NCI-H748 treated with DMSO at 0.1 percent for 48 hours (cell line): ENCODE measurements around the gene THRB.

Experiments
- DNase-seq: peaks from one replicate; lab custom pipeline; 2025; lab: John Stamatoyannopoulos, UW

Gene THRB

DNA sequence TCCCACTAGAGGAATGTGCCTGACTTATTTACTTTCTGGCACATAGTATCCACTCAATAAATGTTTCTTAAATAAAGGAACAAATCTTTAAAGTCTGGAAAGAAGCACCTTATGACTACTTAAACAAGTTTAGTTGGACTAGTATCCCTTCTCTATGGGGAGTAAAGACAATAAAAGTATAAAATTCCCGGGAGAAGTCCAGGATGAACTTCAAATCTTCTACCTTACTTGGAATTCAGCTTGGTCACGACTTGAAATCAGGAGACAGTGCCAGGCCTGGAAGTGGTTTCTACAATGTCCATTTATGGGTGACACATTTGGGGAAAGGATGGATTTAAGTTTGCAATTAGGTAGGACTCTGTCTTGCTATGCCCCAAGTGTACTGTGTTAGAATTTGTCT is 353.1 kb downstream of the THRB start:
- no peak for DNase-seq

DNA sequence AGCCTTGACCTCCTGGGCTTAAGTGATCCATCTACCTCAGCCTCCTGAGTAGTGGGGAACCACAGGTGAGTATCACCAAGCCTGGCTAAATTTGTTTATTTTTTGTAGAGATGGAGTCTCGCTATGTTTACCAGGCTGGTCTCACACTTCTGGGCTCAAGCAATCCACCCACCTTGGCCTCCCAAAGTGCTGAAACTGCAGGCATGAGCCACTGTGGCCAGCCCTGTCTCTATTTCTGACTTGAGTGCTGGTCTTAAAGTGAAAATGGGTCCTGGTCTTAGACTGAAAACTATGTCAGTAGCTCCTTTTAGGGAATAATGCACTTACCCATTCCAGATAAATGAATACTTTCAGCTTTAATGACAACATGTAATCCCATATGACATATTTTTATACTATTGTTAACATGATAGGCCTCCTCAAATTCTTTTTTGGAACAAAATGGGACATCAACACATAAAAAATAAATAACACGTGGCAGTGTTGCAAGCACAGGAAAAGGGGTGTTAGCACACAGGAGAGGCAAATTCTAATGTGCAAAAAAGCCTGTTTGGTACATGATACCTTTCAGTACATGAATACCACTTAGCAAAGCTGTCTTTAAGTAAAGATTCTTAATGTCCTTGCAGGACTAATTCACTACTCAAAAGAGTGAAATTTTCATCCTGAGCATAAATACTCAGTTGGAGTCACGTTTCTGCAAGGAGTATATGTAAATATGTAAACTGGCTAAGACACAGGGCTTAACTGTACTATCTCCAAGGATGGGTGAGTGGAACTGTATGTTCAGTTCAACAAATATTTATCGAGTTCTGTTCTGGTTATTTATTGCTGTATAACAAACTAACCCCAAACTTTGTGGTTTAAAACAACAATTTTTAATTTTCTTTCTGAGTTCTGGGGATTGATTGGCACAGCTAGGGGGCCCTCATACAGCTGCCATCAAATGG is 354.9 kb downstream of the THRB start:
- no peak for DNase-seq

DNA sequence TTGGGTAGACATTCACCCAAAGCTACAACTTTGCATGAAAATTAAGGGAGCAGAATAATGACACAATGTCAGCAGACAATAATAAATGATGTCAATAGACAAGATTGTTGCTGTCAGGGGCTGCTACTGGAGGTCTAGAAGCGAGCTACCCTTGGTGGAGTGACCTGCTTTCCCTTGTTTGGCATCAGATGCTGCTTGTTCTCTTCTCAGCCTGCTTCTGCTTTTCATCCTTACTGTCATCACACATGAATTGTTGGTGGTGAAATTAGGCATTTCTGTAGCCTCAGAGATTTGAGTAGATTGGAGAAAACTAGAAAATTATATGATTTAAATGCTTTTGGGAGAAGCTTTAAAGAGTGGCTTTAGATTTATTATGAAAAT is 355.8 kb downstream of the THRB start:
- DNase-seq: no peak

DNA sequence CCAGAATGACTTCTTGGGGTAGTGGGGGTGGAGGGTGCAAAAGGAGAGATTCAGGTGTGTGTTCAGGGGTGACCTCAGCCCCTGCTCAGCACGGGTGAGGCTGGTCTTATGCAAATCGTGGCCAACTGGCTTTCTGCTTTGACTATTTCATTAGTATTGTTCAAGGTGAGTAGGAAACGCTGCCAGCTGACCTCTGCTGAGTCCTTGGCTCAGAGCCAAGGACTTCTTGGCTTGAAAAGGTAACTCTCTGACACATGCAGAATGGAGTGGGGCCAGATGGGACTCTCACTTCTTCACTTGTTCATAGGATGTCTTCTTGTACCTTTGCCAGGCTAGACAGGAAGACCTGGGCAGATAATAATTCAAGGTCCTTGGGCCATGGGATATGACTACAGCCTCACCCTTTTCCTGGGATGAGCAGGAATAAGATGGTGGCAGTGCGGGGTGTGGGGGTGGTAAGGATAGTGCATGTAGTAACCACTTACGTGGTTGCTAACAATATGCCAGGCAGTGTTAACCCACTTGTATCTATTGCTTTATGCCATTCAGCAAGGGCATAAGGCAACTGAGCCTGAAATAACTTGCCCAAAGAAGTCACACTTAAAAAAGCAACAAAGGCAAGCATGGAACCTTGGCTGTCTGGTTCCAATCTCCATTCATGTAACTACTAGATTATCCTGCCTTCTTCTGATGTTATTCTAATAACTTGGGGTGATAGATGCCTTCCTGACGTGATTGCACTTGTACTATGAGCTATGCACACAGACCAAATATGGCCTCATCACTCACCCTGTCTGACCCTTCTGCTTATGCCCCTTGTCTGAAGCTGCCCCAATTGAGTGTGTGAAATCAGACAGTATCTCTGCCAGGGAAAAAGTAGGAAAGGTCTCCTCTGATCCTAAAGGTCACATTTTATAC is 356.4 kb downstream of the THRB start:
- DNase-seq: peak; percentile 31

DNA sequence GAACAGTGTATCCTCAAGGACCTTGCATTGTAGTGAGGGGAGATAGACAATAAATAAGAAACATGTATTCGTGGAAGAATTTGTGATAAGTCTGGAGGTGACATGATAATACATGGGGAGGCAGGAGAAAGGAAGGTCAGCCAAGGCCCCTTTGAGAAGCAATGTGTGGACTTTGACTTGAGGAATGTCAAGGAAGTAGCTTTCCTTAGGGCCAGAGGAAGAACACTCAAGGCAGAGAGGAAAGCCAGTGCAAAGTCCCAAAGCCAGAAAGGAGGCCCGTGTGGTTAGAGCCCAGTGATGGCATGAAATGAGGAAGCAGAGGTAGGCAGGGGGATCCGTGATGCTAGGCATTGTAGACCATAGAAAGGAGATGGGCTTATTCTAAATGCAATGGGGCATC is 357.3 kb downstream of the THRB start:
- no peak for DNase-seq

- no peak for DNase-seq
These were observed 357.9 kb downstream of the THRB start for GRCh38 chr3:24136624-24137310.

DNA sequence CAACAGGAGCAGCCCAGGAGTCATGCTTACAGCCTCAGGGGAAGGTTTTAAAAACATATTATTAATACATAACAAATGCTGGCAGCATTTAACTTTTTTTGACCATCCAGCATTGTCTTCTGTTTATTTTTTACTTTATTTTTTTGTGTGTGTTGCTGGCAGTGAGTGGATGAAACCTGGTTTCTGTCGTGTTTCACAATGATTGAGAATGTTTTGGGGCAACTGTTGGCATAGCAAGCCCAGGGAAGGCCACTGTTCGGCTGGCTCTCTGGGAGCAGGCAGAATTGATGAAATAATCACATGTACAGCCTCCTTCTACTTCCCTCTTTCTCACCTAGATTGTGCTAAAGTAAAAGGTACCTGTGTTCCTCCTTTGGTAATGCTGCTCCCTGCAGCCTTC is 359.4 kb downstream of the THRB start:
- DNase-seq: no peak

DNA sequence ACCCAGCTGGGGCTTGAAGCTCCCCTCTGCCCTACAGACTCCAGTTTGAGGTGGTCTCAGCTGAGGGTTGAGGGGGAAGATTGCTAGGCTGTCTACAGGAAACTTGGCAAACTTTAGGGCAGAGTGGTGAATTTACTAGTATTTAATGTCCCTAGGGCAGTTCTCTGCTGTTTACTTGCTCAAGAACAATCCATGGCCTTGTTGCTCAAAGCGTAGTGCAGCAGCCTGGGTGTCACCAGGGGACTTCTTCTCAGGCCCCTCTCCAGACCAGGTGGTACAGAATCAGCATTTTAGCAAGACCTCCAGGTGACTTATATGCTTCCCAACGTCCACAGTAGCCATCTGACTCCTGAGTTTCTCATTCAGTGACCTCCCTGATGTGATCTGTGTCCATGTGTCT is 360.7 kb downstream of the THRB start:
- no peak for DNase-seq

DNA sequence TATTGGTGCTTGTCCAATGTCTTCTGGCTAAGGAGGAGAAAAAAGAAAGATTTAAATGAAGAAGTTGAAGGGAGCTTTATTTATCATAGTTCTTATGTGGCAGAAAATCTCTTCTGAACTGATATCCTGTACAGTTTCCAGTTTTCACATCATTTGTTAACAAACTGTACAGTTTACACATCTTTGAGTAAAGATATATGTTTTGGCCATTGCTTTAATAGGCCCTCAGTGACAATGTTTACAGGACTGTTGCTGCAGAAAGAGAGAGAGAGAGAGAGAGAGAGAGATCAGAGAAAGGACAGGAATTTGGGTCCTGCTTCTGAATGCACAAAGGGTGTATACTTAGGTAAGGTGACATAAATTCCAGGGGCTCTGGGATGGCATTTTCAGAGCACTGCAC is 361.2 kb downstream of the THRB start:
- no peak for DNase-seq

DNA sequence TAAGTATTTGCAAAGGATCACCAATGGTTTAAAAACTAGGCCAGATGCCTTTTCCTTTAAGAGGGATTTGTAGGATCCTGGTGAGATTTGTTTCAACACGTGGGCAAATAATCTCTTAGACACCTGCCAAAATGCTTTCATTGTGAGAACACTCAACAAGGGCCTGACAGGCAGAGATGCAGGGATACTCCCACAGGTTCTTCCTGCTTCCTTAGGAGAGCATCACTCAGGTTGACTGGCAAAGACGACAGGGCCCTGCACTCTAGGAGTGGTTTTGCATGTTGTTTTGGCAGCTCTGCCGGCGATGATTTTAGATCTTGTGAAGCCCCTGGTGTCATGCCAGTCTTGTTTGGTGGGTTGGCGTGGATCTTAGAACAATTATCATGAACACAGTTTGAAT is 365.1 kb downstream of the THRB start:
- no peak for DNase-seq

DNA sequence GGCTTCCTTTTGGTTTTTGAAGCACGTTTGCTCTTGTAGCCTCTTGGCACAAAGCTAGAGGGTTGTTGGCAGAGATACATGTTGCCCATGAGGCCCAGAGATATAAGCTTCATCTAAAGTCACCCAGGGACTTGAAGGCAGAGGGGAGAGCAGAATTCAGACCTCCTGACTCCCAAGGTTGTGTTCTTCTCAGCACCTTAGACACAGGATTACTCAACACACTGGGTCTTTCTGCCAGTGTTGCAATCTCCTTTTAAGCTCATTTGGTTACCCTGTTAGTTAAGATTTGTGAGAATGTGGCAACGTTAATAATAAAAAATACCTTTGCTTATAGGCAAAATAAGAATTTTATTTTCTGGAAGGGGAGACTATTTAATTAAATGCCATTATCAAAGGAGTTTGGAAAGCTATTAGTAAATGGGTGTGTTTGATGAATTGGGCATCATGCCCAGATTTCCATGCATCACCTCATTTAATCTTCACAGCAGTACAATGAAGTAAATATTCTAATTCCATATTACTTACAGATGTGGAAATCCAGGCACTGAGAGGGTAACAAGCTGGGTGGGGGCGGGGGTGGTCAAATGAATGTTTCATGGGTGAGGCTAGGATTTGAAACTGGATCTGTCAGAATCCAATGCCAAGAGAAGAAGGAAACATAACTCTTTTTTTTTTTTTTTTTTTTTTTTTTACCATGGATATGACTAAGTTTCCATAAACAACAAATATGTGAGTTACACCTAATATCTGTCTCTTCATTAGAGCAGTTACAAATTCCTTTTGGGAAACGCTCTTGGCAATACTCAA is 366.2 kb downstream of the THRB start:
- peak; percentile 16 for DNase-seq

- no peak for DNase-seq
These were observed 371.1 kb downstream of the THRB start for GRCh38 chr3:24123596-24123995.

DNA sequence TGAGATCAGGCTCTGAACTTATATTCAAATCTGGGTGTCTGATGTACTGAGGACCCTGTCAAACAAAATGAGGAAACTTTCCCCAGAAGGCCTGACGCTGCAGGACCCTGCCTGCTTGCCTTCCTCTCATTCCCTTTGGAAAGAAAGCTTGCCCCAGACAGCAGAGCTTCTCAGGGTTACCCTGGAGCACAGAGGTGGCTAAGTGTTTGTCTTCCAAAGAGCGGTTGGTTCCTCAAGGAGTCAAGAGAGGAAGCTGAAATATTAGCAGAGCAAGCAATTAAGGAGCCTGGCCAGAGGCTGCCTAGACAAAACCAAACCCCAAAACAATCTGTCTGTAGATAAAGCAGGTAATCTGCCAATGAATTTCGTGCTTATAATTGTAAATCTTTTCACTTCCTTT is 374.2 kb downstream of the THRB start:
- no peak for DNase-seq

DNA sequence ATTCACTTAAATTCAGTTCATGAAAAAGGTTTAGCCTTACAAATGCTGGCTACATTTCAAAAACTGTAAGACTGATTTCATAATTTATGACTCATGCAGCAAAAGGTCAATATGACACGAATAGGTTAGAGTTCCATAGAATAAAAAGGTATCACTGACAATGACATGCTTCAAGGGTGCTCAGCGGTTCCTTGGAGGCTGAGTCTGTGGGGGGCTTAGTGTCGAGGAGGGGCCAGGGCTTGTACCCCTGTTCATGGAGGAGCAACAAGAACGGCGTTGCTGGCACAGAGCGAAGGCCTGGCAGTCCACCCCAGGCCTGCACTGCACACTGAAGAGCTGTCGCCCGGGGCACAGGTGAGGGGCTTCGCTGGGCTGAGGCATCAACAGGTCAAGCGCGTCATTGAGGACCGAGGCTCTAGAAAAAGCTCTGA is 375.3 kb downstream of the THRB start:
- no peak for DNase-seq

- no peak for DNase-seq
These were observed 377.1 kb downstream of the THRB start for GRCh38 chr3:24117508-24117907.

- no peak for DNase-seq
These were observed 382.9 kb downstream of the THRB start for GRCh38 chr3:24111711-24112110.

DNA sequence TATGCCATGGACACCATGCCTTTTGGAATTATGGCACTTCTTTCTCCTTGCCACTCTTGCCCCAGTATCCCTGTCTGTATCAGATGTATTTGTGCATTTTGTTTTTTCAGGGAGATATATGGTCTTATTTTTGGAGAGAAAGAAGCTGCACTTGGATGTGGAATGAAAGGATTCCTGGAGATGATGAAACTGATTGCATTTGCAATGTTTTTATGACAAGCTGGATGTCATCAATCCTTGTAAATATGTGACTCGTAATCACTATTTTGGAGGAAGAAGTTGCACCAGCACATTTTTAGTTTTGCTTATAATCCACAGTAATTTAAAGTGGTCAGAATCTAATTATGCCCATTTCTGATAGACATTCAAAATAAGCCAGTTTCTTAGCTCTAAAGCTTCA is 384.6 kb downstream of the THRB start:
- DNase-seq: no peak

DNA sequence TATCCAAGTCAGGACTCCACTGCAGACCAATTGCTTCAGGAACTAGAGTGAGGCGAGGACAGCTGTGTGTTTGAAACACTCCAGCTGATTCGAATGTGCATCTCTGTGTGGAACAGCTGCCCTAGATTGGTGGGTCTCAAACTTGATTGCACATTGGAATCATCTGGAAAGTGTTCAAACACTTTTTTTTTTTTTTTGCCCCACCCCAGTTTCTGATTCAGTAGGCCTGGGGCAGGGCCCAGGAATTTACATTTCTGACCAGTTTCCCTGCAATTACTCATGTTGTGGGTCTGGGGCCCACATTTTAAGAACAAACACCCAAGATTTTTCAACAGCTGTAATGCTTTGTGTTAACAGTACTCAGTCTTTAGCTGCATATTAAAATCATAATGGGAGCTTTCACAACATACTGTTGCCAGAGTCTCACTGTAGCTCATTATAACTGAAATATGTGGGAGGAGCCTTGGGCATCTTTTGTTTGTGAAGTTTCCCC is 392.9 kb downstream of the THRB start:
- DNase-seq: no peak

- DNase-seq: no peak
These were observed 393.8 kb downstream of the THRB start for GRCh38 chr3:24100696-24101402.

GRCh38 chr3:24096695-24097290 is 397.9 kb downstream of the THRB start:
- DNase-seq: no peak
